Activated CD8-positive, alpha-beta memory T cell treated with anti-CD3 and anti-CD28 coated beads, Interleukin-2, amount 50 U/mL, for 4 hours (primary cell): ENCODE results near the gene PCNX2.
"Not testable (repeated sequence)": the region's sequence is repeated elsewhere in the genome, so short reads cannot be mapped to it uniquely, and the experiment has no call there.

Experiments
- DNase-seq: peaks from one replicate; pipeline ENCODE4 v3.0.0-alpha.2; 2020

Gene PCNX2

DNA sequence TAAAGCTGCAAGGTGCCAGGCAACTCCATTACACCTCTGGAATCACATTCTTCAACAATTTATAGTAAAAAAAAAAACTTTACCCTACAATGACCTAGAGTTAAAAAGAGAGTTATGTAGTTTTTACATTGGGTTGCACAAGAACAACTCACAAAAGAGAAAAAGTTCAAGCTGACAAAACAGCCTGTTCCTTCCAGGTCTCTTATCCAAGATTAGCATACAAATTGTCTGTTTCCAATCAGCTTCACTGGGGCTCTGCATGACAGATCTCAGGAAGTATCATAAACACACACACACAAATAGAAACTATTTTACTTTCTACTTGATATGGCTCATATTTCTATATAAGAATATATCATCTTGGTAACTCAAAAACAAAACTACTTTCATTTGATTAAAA is 154.6 kb downstream of the PCNX2 start:
- DNase-seq = no peak

DNA sequence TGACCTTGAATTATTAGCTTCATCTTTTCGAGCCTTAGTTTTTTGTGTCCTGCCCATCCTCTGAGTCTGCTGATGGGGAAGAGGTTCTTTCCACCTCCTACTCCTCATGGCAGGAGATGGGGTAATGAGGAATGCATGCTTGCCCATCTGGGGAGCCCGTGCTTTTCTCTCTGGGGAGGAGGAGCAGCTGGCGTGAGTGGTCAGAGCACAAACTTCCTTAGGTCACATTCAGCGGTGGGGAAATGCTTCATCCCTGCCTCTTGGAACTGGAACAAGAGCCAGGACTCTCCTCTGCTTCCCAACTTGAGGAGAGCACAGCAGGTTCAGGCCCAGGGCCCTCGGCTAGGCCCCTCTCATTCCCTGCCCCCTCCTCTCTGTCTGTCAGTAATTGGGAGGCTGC is 155.0 kb downstream of the PCNX2 start:
- no peak for DNase-seq

DNA sequence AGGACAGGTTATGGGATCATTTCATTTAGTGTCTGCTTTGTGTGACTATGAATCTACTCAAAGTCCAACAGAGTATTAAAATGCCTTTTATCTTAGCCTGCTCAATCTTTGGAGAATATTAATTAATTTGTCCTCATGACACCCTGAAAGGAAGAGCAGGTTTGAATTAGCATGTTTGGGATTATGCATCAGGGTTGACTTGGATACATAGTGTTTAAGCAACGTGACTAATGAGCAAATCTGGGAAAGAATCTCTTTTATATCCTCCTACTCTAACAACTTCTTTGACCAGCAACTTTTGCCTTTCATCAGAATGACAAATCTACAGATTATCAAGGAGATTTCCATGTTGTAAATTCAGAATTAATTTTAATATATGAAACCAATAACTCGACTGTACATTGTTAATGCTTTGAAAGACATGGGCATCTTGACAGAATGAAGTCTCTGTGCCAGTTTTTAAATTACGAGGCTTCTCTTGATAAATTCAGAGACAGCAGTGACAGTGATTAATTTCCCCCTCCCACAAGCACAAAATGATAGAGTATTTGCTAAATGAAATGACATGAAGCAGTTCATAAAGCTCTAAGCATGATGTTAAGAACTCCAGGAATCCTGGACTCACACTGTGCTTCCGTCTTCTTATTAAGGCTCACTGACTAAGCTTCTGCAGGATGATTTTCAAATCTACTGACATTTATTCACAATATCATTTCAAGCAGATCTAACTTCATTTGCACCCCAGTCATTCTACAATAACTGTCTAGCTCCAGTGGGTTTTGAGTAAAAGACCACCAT is 156.5 kb downstream of the PCNX2 start:
- DNase-seq = no peak

DNA sequence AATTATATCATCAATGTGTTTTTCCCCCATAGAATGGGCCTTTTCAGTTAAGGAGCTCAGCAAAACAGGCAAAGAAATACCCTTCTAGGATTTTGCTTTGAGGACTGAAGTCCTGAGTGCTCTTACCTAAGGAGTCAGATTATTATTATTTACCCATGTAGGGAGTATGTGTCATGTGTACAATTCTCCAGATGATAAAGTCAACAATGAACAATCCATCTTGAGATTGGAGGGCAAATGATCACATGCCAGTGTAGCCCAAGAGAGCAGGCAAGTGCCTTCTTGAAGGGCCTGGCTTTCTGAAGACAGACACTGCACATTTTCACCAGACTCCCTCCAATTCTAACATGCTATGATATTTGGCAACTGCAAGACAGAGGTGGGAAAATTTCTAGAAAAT is 159.7 kb downstream of the PCNX2 start:
- no peak for DNase-seq

DNA sequence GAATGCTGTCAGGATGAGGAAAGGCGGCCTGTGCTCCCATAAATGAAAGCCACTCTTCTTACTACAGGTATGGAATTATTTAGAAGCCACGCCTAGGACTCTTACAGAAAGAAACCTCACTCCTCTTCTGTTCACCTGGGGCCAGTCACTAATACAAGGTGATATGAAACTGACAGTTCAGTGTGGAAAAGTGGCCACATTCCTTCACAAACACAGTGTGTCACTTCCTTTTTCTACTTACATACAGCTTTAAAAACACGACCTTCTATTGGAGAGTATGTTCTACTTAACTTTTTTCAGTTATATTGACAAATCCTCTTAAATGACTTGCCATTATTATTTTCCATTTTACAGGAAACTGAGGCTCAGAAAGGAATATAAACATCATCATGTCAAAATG is 163.1 kb downstream of the PCNX2 start:
- no peak for DNase-seq

DNA sequence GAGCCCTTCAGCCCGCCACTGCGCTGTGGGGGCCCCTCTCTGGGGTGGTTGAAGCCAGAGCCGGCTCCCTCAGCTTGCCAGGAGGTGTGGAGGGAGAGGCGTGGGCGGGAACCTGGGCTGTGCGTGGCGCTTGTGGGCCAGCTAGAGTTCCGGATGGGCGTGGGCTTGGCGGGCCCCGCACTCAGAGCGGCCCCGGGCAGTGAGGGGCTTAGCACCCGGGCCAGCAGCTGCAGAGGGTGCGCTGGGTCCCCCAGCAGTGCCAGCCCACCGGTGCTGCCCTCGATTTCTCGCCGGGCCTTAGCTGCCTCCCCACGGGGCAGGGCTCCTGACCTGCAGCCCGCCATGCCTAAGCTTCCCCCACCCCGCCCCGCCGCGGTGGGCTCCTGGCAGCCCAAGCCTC is 166.5 kb downstream of the PCNX2 start:
- DNase-seq = not testable (repeated sequence)

DNA sequence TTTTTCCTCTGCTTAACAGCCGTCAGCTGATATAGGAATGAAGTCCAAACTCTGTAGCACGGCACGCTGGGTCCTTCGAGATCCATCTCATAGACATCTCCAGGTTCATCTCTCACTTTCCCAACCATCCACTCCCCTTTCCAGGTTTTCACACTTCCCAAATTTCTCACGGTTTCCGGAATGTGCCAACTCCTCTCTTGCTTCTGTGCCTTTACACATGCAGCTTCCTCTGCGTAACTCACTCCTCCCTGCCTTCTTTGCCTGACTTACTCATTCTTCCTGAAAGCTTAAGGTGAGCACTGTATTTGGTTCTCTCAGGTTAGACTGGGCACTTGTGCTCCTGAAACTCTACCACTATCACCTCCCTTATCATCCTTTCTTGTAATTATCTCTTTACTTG is 168.4 kb downstream of the PCNX2 start:
- no peak for DNase-seq

DNA sequence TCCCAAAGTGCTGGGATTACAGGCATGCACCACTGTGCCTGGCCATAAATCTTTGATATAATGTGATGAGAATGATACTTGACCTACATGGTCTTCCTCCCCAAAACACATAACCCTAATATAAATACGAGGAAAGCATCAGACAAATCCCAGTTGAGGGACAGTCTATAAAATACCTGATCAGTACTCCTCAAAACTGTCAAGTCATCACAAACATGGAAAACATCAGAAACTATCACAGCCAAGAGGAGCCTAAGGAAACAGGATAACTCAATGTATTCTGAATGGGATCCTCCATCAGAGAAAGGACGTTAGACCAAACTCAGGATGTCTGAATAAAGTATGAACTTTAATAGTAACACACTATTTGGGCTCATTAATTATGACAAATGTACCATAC is 172.7 kb downstream of the PCNX2 start:
- no peak for DNase-seq

DNA sequence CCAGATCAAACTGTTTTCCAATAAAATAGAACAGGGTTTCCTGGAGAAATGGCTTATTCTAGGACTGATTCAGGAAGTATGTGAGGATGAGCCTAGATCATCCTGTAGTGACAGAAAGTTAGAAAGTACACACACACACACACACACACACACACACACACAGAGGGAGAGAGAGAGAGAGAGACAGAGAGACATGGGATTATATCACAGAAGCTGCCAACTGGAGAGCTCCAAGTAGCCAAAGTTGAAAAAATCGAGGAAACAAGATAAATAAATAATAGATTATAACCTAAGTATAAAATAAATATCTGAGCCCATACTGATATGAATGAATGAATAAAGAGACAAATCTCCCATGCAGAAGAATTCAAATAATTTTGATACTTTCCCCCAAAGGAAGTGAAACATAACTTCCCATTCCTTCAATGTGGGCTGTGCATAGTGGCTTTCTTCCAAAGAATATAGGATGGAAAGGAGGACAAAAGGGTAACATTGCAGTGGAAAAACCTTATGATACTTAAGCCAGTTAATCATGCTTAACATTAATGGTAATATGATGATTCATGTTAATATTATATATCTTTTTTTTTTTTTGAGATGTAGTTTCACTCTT is 173.5 kb downstream of the PCNX2 start:
- DNase-seq = no peak

DNA sequence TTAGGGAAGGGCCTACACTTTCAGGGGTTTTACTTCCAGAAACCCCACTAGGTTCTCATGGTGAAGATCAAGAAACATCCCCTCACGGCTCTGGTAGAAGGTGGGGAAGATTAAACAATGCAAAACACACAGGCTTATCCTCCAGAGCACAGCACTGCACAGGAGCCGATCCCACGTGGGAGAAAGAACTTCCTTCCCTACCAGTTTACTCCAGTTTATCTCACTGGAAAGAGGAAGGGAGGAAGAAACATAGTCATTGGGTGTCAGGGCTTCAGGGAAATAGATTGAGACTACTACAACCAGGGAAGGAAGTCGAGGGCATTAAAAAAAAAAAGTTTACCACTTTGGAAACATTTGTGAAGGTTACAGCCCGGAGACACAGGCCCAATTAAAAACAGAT is 180.7 kb downstream of the PCNX2 start:
- no peak for DNase-seq

DNA sequence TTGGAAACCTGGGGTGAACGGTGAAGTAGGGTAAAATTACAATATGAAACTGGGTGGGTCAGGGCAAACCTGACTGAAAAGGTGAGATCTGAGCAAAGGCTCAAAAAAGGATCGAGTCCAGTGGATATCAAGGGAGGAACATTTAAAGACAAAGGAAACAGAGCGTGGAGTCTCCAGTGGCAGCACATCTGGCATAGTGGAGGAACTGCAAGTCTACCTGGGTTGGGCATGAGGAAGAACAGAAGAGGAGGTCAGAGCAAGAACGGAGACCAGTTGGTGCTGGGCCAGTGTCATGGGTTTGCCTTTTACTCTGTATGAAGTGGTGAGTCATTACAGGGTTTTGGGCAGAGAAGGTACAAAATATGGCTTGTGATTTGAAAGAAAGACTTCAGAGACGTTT is 181.4 kb downstream of the PCNX2 start:
- DNase-seq = no peak

DNA sequence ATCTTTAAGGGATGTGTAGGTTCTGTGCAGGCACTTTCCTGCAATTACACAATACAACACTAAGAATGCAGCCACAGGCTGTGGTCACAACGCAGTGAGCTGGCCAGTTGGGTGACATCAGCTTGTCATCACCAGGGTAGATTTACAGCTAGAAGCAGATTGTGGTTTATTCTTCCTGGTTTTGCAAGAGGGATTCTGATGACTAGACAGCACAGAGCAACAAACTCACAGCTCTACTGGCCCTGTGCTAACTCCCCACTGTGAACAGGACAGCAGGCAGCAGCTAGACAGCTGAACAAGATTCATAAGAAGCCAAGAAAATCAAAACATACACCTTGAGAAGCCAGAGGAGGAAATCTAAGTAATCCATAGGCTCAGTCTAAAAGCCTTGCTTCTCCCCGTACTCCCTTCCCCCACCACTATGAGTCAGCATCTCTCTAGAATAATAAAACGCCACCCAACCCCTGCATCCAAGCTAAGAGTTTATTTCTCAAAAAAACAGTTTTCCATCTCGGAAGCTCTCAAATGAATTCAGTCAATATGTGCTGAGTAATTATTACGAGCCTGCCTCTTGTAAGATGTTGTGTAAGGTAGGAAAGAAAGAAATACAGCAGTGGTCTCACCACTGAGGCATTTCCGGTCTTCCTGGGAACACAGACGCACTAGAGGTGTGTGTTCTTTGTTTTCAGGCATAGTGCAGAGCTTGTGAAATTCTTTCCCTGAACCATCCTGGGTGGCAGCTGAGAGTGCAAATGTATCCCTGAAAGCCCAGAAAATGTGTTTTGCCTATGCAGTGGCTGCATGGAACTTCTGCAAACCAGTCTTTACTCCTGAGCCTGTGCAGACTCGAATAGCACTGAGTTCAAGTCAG is 182.3 kb downstream of the PCNX2 start:
- no peak for DNase-seq

DNA sequence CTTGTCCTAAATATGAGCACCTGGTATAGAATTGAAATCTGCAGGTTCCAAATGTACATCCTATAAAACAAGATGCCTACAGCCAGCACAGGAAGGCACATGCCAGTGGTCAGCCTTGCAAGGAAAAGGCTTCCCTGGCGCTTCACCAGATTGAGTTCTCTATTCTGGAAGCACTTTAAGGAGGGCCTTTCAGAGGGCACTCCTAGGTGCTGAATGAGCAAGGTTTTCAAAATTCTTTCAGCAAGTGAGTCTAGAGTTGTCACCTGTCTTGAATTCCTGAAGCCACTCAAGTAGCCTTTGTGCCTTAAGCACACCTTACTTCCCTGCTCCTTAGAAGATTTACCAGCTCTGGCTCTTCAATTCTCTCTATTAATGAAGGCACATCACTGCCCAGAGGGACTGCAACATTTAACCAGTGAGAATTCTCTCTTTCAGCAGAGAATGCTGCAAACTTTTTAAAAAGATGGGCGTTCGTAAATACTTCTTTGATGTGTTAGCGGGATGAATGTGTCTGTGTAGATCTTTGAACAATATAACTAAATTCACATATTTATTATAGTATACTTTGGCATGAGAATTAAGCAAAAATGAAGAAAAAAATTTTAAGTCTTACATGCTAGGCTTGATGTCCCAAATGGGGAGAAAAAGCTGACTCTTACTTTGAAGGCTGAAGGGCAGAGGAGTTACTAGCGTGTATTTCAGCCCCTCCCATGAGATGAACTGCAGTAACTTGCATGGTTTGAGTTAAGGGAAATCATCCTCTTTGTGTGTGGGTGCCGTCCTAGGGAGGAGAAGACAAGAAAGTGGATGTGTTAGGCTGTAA is 183.1 kb downstream of the PCNX2 start:
- no peak for DNase-seq

DNA sequence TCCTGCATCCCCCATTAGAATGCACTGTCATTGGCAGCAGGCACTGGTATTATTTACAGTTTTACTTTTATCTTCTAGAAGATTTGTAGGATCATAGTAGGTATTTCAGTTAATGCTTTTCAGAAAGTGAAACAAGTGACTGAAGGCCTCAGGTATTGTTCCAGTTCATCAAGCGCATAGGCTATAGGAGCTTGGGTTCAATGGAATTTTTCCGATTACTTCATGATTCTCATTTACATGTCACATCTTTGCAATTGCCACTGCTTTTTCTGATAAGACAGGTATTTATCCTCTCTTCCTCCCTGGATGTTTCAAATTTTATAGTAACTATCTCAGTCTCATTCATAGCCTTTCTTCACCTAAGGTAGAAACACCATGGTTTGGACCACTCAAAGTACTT is 183.8 kb downstream of the PCNX2 start:
- no peak for DNase-seq

DNA sequence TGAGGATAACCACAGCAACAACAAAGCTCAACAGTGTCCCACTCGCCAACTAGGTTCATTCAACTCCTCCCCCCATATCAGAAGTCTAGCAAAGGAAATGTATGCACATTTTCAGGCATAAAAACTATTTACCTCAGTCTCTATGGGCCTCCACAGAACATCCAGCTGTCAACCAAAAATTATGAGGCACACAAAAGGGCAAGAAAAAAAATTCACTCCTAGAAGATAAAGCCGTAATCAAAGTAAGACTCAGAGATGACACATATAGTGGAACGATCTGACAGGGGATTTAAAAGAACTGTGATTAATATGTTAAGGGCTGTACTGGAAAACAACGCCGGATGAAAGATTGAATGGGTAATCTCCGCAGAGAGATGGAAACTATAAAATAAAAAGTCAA is 186.4 kb downstream of the PCNX2 start:
- no peak for DNase-seq

DNA sequence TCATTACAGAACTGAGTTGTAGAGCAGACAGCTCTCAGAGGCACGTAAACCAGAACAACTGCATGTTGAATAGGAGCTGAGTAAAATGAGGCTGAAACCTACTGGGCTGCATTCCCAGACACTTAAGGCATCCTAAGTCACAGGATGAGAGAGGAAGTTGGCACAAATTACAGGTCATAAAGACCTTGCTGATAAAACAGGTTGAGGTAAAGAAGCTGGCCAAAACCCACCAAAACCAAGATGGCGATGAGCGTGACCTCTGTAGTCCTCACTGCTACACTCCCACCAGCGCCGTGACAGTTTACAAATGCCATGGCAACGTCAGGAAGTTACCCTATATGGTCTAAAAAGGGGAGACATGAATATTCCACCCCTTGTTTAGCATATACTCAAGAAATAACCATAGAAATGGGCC is 187.8 kb downstream of the PCNX2 start:
- DNase-seq = not testable (repeated sequence)

DNA sequence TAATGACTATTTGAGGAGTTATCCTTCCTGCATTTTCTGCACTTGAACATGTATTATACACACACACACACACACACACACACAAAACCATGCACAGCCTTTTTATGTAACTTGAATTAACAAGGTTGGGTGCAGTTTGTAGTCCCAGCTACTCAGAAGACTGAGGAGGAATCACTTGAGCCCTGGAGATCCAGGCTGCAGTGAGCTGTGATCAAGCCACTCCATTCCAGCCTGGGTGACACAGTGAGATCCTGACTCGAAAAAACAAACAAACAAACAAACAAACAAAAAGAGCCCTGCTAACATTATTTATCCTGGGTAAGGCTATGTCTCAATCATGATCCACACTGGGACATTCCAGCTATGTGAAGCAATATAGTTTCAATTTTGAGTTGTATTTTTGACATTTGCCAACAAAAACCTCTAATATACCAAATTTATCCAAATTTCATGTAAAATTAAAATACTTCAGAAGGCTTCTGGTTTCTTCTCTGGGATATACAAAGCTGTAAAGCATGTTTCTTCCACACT is 188.3 kb downstream of the PCNX2 start:
- DNase-seq = no peak

DNA sequence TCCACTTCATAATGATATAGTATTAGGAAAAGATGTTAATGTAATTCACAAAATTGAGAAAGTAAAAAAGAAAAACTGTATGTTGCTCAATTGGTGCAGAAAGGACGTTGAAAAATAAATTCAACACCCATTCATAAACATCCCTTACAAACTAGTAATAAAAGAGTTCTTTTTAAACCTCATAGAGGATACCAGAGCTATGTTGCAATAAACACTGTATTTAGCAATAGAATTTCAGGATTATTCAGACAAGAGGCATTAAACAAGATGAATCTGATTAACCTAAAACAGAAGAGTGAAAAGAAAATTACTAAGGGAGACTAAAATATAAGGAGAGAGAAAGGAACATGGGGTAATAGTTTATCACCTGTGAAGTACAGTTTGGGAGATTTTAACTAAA is 190.3 kb downstream of the PCNX2 start:
- DNase-seq = no peak

DNA sequence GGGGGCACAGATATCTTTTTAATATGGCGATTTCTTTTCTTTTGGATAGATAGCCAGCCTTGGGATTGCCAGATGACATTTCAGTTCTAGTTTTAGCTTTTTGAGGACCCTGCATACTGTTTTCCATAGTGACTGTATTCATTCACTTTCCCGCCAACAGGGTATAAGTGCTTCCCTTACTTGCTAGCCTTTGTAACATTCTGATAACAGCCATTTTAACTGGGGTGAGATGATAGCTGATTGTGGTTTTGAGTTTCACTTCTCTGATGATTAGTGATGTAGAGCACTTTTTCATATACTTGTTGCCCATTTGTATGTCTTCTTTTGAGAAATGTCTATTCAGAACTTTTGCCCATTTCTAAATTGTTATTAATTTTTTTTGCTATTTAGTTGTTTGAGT is 193.2 kb downstream of the PCNX2 start:
- no peak for DNase-seq

DNA sequence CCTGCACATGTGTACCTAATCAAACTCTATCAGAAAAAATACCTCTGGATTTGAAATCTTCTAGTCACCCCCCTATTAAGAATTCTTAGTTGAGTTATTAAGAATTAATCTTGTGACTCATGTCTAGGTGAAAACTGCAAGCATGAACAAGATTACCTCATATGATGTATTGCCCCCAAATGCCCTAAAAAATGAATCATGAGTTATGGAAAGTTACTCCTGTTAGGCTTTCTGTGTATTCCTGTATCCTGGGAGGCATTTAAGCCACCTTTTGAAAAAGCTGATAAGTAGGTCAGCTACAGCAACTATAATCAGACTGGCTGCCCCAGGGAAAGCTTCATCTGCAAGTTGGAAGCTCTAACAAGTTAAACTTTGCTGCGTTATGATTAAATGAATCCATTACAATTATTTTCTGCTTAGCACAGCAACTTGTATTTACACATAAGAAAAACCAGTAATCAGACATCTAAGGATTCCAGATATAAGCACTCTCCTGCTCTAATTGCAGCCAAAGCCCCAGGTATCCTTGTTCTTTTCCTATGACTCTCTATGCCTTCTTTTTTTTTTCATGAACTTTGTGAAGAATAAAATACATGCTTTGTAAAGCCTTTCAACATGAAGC is 197.5 kb downstream of the PCNX2 start:
- DNase-seq = no peak

DNA sequence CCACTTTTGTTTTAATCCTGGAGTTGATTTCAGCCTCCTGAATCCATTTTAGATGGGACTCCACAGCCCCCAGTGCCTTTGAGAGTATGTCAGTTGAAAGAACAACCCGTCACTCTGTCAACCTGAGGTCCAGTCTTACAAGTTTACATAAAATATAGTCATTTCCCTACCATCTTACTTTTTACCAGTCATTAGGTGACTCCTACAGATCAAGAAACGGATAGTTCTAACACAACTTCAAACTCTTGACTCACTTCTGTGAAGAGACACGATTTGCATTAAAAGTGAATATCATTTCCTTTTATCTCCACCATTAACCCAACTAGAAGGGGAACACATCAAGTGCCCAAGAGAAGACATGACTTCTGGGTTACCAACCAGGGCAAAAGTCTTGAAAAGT is 198.0 kb downstream of the PCNX2 start:
- no peak for DNase-seq

DNA sequence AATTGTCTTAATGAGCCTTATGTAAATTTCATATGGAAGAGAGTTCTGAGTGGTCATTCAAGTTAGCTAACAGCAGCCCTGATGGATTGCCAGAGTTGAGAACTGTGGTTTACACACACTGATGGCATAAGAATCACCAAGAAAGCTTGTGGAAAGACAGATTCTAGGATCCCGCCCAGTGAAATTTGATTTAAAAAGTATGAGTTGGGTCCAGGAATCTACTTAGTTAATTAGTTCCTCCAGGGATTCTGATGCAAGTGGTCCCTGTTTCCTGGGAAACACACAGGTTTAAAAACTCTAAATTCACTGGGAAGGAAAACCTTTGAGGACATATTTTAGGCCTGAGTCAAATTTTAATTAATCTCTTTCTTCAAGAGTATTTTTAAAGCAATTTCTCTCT is 200.8 kb downstream of the PCNX2 start:
- DNase-seq = no peak
